Activated T-helper 1 cell treated with anti-CD3 and anti-CD28 coated beads, Interleukin-12 subunit alpha, Interleukin-12 subunit beta, Interleukin-2, Interleukin-4 antibody, amounts not matched to agents 30 ng/mL and 10 ng/mL and 1 ng/mL, durations not matched to agents 14 hours and 24 hours and 36 hours (primary cell): ENCODE measurements around the gene CATSPERB. TPM values are rescaled to one million over a fixed set of nuclear protein-coding genes. Genes with fewer than 3 reads are reported as not detected.
A peak's percentile ranks its signal among the peaks of the same experiment; 100 is the strongest.
"Not testable (repeated sequence)": the region's sequence is repeated elsewhere in the genome, so short reads cannot be mapped to it uniquely, and the experiment has no call there.

Experiments used
- DNase-seq: peaks from one replicate; pipeline ENCODE4 v3.0.0; 2021; ENCODE audit warnings: low spot score
- H3K27ac Mint-ChIP-seq: one replicate; pipeline ENCODE4 v1.8.0; 2021; ENCODE audit warnings: mild to moderate bottlenecking, mixed read lengths
- H3K27me3 Mint-ChIP-seq: one replicate; pipeline ENCODE4 v1.8.0; 2022; ENCODE audit warnings: mild to moderate bottlenecking, moderate library complexity, mixed read lengths; ENCODE audit not compliant: insufficient read depth
- H3K36me3 Mint-ChIP-seq: one replicate; pipeline ENCODE4 v1.8.0; 2021; ENCODE audit warnings: low read depth, mixed read lengths
- H3K4me1 Mint-ChIP-seq: one replicate; pipeline ENCODE4 v1.8.0; 2021; ENCODE audit warnings: low read depth, mixed read lengths
- H3K4me3 Mint-ChIP-seq: one replicate; pipeline ENCODE4 v1.8.0; 2021; ENCODE audit warnings: mild to moderate bottlenecking, moderate library complexity, mixed read lengths
- H3K9me3 Mint-ChIP-seq: one replicate; pipeline ENCODE4 v1.8.0; 2021; ENCODE audit warnings: mixed read lengths
- intact Hi-C: fragments of 100-400 bp; cut with micrococcal nuclease; formaldehyde crosslinking; loops from one replicate; pipeline ENCODE4 v1.15.1; 2024
- total RNA-seq: library from RNA; stranded (reverse); gene quantifications from 2 replicates; pipeline ENCODE4 v1.2.3, GENCODE V29; 2022

The CATSPERB gene
- total RNA-seq, 1 donor from 2014 or later: 1.5 TPM

DNA sequence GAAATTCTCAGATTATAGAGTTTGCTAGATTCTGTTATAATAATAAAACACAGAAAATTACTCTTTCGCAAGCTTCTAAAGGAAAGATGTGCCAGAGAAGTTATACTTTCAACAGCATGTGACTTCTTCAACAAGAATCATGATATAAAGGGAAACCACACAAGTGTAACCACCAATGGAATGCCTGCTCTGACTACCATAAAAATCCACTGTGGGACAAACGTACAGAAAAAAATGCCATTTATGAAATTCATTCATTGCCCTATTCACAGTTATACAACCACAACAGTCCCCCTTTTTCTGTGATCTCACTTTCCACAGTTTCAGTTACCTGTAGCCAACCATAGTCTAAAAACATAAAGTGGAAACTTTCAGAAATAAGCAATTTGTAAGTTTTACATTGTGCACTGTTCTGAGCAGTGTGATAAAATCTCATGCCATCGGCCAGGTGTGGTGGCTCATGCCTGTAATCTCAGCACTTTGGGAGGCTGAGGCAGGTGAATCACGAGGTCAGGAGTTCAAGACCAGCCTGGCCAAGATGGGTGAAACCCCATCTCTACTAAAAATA, 3.2 kb downstream of the CATSPERB start:
- no peak overlapping the region for H3K27ac Mint-ChIP-seq
- peaks cover 2% of the 10 kb centered on the region for H3K36me3 Mint-ChIP-seq
- no peaks in the 10 kb centered on the region for H3K27me3 Mint-ChIP-seq
- no peaks in the 10 kb centered on the region for H3K4me1 Mint-ChIP-seq
- H3K4me3 Mint-ChIP-seq: no peak overlapping the region
- intact Hi-C loops: no loop called here
- no peak for DNase-seq
- no peaks in the 10 kb centered on the region for H3K9me3 Mint-ChIP-seq

DNA sequence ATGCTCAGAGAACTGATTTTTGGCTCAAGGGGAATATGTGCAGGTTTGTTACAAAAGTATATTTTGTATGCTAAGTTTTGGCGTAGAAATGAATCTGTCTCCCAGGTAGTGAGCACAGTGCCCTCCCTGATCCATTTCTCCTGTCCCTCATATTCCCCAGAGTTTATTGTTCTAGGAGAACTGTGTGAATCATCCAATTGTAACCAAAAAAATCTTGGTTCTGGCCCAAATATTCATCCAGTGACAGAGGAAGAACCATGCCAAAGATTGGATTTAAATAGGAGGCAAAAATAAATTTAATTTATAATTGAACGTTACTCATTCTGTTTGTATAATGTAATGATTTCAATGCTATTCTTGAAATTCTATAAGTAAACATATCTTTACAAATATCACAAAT, 4.8 kb downstream of the CATSPERB start:
- Mint-ChIP-seq H3K9me3 (no peaks in the 10 kb centered on the region), H3K4me1 (no peaks in the 10 kb centered on the region), H3K27me3 (no peaks in the 10 kb centered on the region), H3K4me3 (no peak overlapping the region), H3K27ac (no peak overlapping the region), H3K36me3 (peaks cover 3% of the 10 kb centered on the region)
- no peak for DNase-seq
- intact Hi-C loops: no loop called here

- H3K27ac Mint-ChIP-seq: no peak overlapping the region
- H3K27me3 Mint-ChIP-seq: no peaks in the 10 kb centered on the region
- DNase-seq: no peak
- H3K4me1 Mint-ChIP-seq: no peaks in the 10 kb centered on the region
- no peak overlapping the region for H3K4me3 Mint-ChIP-seq
- H3K36me3 Mint-ChIP-seq: peaks cover 3% of the 10 kb centered on the region
- intact Hi-C loops: no loop called here
- H3K9me3 Mint-ChIP-seq: no peaks in the 10 kb centered on the region
These were observed 8.4 kb downstream of the CATSPERB start for GRCh38 chr14:91723501-91723900.

DNA sequence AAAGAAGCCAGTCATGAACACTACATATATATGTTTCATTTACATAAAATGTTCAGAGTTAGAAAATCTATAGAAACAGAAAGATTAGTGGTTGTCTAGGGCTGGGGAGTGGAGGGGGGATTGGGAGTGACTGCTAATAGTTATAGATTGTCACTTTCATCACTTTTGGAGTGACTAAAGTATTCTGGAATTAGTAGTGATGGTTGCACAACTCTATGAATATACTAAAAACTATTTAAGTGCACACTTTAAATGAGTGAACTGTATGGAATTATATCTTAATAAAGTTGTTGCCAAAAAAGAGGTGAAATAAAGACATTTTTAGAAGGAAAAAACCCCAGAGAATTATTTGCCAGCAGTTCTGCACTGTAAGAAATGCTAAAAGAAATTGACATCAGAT, 9.5 kb downstream of the CATSPERB start:
- Mint-ChIP-seq H3K27ac (no peak overlapping the region), H3K4me3 (no peak overlapping the region), H3K36me3 (peaks cover 6% of the 10 kb centered on the region), H3K27me3 (no peaks in the 10 kb centered on the region), H3K9me3 (no peaks in the 10 kb centered on the region), H3K4me1 (no peaks in the 10 kb centered on the region)
- DNase-seq: no peak
- intact Hi-C loops: no loop called here

- no peak overlapping the region for H3K27ac Mint-ChIP-seq
- DNase-seq: no peak
- peaks cover 8% of the 10 kb centered on the region for H3K36me3 Mint-ChIP-seq
- intact Hi-C loops: no loop called here
- H3K4me1 Mint-ChIP-seq: peaks cover 7% of the 10 kb centered on the region
- no peaks in the 10 kb centered on the region for H3K9me3 Mint-ChIP-seq
- no peaks in the 10 kb centered on the region for H3K27me3 Mint-ChIP-seq
- no peak overlapping the region for H3K4me3 Mint-ChIP-seq
These were observed 12.0 kb downstream of the CATSPERB start for GRCh38 chr14:91719839-91720238.

- DNase-seq: no peak
- peaks cover 12% of the 10 kb centered on the region for H3K4me1 Mint-ChIP-seq
- no peak overlapping the region for H3K4me3 Mint-ChIP-seq
- H3K36me3 Mint-ChIP-seq: peaks cover 7% of the 10 kb centered on the region
- intact Hi-C loops: no loop called here
- H3K9me3 Mint-ChIP-seq: no peaks in the 10 kb centered on the region
- H3K27me3 Mint-ChIP-seq: no peaks in the 10 kb centered on the region
- no peak overlapping the region for H3K27ac Mint-ChIP-seq
These were observed 14.9 kb downstream of the CATSPERB start for GRCh38 chr14:91716999-91717398.

DNA sequence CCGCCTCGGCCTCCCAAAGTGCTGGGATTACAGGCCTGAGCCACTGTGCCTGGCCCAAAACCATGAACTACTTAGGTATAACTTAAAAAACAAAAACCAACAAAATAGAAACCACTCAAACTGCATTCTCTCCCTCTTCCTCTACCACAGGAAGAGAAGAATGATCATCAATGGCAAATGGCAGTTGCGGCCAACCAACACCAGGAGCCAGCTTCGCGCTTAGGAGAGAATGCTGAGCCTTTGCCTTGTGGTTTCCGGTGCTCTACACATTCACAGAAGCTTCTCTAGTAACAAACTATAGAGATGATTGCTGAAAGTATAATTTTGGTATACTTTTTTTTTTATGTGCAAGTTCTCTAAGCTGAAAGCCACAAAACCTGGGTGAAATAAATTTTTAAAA, 17.1 kb downstream of the CATSPERB start:
- peak; percentile 40 for DNase-seq
- Mint-ChIP-seq H3K27me3 (no peaks in the 10 kb centered on the region), H3K27ac (peak overlapping the region; percentile 70), H3K36me3 (peaks cover 8% of the 10 kb centered on the region), H3K4me3 (peak overlapping the region; percentile 42), H3K9me3 (peaks cover 2% of the 10 kb centered on the region), H3K4me1 (peaks cover 16% of the 10 kb centered on the region)
- intact Hi-C loops: loop anchor here (2.0 kb wide), 1 partner anchor 196 kb away; no protein-coding TSS in a partner anchor

DNA sequence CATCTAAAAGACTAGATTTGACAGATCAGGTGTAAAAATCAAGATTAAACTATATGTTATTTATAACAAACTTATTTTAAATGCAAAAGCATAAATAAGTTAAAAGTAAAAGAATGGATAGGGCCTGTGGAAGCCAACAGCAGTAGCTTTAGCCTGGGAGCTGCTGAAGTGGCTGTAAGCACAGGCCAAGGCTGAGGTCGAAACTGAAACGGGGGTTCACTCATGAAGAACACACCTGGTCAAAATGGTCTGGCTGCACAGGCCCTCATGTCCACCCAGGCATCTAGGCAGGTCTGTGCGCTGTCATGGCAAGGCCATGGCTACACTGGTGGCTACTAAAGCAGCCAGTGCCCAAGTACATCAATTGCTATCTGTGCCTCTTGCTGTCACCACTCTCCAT, 23.1 kb downstream of the CATSPERB start:
- Mint-ChIP-seq H3K27ac (no peak overlapping the region), H3K4me3 (no peak overlapping the region), H3K4me1 (peaks cover 4% of the 10 kb centered on the region), H3K36me3 (peaks cover 2% of the 10 kb centered on the region), H3K27me3 (peaks cover 2% of the 10 kb centered on the region), H3K9me3 (peaks cover 8% of the 10 kb centered on the region)
- DNase-seq: no peak
- intact Hi-C loops: no loop called here

DNA sequence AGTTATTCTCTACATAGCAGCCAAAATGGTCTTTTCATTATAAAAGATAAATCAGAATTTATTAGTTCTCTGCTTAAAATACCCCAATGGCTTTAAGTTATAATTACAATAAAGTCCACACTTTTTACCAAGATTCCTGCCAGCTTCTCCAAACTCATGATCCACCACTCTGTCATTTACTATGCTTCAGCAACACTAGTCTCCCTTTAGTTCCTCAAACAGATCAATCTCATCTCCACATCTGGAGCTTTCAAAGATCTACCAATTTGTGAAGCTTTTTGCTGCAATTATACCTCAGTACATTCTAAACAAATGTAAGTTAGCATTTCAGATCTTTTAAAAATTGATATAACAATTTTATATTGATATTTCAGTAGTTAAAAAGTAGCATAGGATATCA, 24.9 kb downstream of the CATSPERB start:
- Mint-ChIP-seq H3K4me1 (peaks cover 4% of the 10 kb centered on the region), H3K27me3 (peaks cover 2% of the 10 kb centered on the region), H3K9me3 (peaks cover 8% of the 10 kb centered on the region), H3K36me3 (peaks cover 2% of the 10 kb centered on the region), H3K27ac (no peak overlapping the region), H3K4me3 (no peak overlapping the region)
- DNase-seq: no peak
- intact Hi-C loops: no loop called here

DNA sequence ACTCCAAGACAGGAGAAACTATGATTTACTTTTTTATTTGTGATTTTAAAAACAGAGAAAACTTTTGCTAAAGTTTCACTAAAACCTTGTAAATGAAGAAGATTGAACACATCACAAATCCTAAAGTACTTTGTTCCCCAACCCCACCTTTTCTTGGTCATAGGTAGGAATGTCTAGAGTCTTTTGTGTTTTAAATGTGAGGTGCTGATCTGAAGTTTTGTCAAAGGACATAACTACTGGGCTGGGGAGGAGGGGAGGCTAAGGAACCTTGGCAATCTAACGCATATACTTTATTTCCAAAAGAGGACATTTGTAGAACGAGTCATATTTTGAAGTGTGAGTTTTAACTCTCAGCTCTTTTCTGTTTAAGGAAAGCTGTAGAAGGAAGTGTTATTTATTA, 37.2 kb downstream of the CATSPERB start:
- peaks cover 5% of the 10 kb centered on the region for H3K4me1 Mint-ChIP-seq
- H3K4me3 Mint-ChIP-seq: no peak overlapping the region
- peaks cover 32% of the 10 kb centered on the region for H3K9me3 Mint-ChIP-seq
- no peak overlapping the region for H3K27ac Mint-ChIP-seq
- intact Hi-C loops: no loop called here
- DNase-seq: no peak
- peaks cover 2% of the 10 kb centered on the region for H3K27me3 Mint-ChIP-seq
- peaks cover 12% of the 10 kb centered on the region for H3K36me3 Mint-ChIP-seq

DNA sequence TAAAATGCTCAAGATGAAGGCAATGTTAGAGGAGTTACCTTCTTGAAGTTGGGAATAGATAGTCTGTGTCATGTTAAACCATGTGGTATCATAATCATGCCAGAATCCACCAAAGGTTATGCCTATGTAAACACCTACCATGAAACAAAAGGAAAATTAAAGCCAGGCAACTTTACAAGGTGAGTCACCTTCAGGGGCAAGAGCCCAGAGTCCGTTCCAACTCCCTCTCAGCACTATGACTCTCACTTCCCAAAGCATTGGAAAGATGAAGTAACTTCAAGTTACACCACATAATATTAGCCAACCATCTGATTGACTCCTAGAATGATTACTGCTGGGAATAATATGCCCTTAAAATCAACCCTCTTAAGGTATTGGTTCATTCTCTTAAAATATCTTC, 38.5 kb downstream of the CATSPERB start:
- no peak for DNase-seq
- H3K4me1 Mint-ChIP-seq: peaks cover 5% of the 10 kb centered on the region
- intact Hi-C loops: no loop called here
- peaks cover 31% of the 10 kb centered on the region for H3K9me3 Mint-ChIP-seq
- H3K27me3 Mint-ChIP-seq: peaks cover under 1% of the 10 kb centered on the region
- no peak overlapping the region for H3K4me3 Mint-ChIP-seq
- peaks cover 13% of the 10 kb centered on the region for H3K36me3 Mint-ChIP-seq
- no peak overlapping the region for H3K27ac Mint-ChIP-seq

DNA sequence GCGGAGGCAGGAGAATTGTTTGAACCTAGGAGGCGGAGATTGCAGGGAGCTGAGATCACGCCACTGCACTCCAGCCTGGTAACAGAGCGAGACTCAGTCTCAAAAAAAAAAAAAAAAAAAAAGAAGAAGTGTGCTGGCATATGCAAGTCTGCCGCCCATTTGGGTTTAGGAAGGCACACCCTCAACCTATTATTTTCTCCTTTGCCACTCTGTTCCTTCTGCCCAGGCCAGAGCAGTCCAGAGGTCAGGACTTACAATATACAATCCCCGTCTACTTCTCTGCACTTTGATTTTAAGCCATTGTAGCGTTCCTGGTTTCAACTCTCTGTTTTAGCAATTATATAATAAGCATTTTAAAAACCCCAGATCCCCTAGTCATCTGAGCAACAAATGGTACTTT, 39.8 kb downstream of the CATSPERB start:
- peaks cover 5% of the 10 kb centered on the region for H3K4me1 Mint-ChIP-seq
- H3K36me3 Mint-ChIP-seq: peaks cover 7% of the 10 kb centered on the region
- no peak overlapping the region for H3K27ac Mint-ChIP-seq
- intact Hi-C loops: no loop called here
- peaks cover 20% of the 10 kb centered on the region for H3K9me3 Mint-ChIP-seq
- no peaks in the 10 kb centered on the region for H3K27me3 Mint-ChIP-seq
- H3K4me3 Mint-ChIP-seq: no peak overlapping the region
- DNase-seq: no peak

DNA sequence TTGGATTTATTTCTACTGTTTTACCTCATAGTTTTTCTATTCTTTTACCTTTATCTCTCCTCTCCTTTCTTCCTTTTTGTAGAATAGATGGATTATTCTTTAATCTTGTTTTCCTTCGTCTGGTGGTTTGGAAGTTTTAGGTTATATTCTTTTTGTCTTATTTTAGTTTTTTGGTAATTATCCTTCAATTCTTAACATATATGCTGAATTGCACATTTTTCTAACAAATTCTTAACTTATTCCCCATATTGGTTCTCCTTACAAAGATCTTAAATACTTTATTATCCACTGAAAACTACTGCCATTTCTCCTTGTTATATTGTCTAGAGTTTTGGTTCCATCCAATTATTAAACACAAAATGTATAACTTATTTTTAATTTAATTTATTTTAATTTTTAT, 42.3 kb downstream of the CATSPERB start:
- intact Hi-C loops: no loop called here
- no peak overlapping the region for H3K27ac Mint-ChIP-seq
- DNase-seq: no peak
- H3K36me3 Mint-ChIP-seq: peaks cover 8% of the 10 kb centered on the region
- H3K9me3 Mint-ChIP-seq: peaks cover 12% of the 10 kb centered on the region
- H3K4me1 Mint-ChIP-seq: no peaks in the 10 kb centered on the region
- H3K4me3 Mint-ChIP-seq: no peak overlapping the region
- H3K27me3 Mint-ChIP-seq: no peaks in the 10 kb centered on the region

DNA sequence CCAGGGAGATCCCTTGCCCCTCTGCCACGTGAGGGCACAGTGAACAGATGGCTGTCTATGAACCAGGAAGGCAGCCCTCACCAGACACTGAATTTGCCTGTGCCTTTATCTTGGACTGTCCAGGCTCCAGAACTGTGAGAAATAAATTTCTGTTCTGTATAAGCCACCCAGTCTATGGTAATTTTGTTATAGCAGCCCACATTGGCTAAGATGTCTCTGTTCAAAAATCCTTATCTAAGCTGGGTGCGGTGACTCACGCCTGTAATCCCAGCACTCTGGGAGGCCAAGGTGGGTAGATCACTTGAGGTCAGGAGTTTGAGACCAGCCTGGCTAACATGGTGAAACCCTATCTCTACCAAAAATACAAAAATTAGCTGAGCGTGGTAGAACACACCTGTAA, 44.5 kb downstream of the CATSPERB start:
- H3K27ac Mint-ChIP-seq, H3K4me3 Mint-ChIP-seq, intact Hi-C loops, DNase-seq, H3K27me3 Mint-ChIP-seq, H3K4me1 Mint-ChIP-seq, H3K36me3 Mint-ChIP-seq: not testable (repeated sequence)
- peaks cover 12% of the 10 kb centered on the region for H3K9me3 Mint-ChIP-seq
